ENCODE data around the gene CAPRIN2.
A peak's percentile ranks its signal among the peaks of the same experiment; 100 is the strongest.

Gene CAPRIN2

DNA sequence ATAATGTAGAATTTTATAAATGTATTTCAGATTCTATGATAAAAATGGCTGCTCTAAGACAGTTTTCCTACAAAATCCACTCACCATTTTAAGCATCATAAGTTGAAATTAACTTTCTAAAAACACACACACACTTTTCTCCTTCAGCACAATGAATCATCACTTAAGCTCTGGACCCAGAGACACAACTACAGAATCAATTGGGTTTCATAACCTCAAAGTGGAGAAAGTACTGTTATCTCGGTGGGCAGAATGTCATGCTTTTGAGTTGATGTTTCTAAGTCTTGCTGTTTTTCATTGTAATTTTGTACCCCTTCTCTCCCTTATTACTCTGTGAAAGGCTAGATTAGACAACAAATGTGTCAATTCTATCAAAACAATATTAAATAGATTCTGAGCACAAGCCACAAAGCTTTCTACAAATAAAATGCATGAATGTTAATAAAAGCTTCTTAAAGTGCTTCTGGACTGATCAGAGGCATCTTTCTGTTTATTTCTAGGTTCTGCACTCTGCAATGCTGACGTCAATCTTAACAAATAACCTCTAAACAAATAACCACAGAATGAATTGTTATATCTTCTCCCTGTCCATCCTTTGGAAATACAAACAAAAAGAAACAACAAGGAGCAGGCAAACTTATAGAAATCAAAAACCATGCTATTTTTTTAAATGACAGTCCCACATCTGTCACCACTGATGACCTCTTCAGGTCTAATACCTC lies 67.3 kb downstream of the CAPRIN2 start:
- no peak overlapping the region for H3K4me3 ChIP-seq (replicated peaks in 1 of 2; ENCODE audit: low read depth in 2 of 2, low read length in 2 of 2)
- TF ChIP-seq, protein P1, sequence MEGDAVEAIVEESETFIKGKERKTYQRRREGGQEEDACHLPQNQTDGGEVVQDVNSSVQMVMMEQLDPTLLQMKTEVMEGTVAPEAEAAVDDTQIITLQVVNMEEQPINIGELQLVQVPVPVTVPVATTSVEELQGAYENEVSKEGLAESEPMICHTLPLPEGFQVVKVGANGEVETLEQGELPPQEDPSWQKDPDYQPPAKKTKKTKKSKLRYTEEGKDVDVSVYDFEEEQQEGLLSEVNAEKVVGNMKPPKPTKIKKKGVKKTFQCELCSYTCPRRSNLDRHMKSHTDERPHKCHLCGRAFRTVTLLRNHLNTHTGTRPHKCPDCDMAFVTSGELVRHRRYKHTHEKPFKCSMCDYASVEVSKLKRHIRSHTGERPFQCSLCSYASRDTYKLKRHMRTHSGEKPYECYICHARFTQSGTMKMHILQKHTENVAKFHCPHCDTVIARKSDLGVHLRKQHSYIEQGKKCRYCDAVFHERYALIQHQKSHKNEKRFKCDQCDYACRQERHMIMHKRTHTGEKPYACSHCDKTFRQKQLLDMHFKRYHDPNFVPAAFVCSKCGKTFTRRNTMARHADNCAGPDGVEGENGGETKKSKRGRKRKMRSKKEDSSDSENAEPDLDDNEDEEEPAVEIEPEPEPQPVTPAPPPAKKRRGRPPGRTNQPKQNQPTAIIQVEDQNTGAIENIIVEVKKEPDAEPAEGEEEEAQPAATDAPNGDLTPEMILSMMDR (IDR thresholded peaks at IDR 0.05; ENCODE audit: low read depth, low read length) = no peak
- DNase-seq (ENCODE audit: low read depth in 2 of 2) = peak; percentile 23 to 47

DNA sequence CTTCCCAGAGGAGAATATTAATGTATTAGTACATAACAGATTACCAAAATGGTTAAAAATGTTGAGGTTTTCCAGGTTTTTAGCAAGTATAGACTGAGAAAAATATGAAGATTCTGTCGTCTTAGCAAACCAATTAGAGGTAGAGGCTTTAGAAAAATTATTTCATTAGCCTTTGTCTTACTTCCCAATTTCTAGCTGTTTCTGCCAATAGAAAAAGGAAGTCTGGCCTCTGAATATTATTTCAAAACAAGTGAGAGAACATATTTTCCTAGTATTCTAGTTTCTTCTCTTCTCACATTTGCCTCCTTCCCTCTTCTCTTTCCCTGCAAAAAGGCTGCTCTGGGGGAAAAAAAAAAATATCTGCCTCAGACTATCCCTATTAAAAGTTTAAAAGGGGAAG lies 75.5 kb downstream of the CAPRIN2 start:
- no peak overlapping the region for H3K4me3 ChIP-seq (replicated peaks in 1 of 2; ENCODE audit: low read depth in 2 of 2, low read length in 2 of 2)
- TF ChIP-seq, protein P1 (IDR thresholded peaks at IDR 0.05; ENCODE audit: low read depth, low read length) = no peak
- no peak for DNase-seq (ENCODE audit: low read depth in 2 of 2)

DNA sequence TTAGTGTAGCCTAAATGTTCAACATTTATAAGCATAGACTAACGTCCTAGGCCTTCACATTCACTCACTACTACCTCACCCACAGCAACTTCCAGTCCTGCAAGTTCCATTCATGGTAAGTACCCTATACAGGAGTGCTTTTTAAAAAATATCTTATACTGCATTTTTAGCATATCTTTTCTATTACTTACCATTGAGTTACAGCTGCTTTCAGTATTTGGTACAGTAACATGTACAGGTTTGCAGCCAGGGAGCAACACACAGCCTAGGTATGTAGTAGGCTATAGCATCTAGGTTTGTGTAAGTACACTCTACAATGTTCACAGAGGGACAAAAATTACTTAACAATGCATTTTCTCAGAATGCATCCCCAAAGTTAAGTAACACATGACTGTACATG lies 76.5 kb downstream of the CAPRIN2 start:
- TF ChIP-seq, protein P1 (IDR thresholded peaks at IDR 0.05; ENCODE audit: low read depth, low read length) = no peak

DNA sequence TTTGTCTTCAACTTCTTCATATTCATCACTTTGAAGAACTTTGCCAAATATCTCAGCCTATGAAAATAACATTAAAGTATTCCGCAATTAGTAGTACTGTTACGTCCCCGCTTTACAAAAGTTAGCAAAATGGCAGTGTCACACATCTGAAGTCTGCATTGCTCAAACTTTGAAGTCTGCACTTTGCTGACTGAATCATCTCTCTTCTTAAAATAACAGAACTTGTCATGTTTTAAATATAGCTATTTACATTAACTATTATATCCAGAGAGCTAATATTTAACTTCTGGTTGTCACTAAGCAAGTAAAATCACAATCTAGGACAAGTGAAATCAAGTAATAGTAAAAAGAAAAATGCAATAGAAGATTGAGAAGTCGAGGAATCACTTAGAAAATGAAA lies 93.5 kb downstream of the CAPRIN2 start:
- TF ChIP-seq, protein P1 (IDR thresholded peaks at IDR 0.05; ENCODE audit: low read depth, low read length) = no peak
- DNase-seq (ENCODE audit: low read depth in 2 of 2) = peak in 1 of 2 donors; percentile 7
- no peak overlapping the region for H3K4me3 ChIP-seq (replicated peaks in 1 of 2; ENCODE audit: low read depth in 2 of 2, low read length in 2 of 2)

More for the DNA sequence above, 76.5 kb downstream of the CAPRIN2 start:
- H3K4me3 ChIP-seq (replicated peaks in 1 of 2; ENCODE audit: low read depth in 2 of 2, low read length in 2 of 2) = no peak overlapping the region
- DNase-seq (ENCODE audit: low read depth in 2 of 2) = no peak
